HG02884 (cell line): Measurements from ENCODE around the gene DUS2.
"Not testable (repeated sequence)": the region's sequence is repeated elsewhere in the genome, so short reads cannot be mapped to it uniquely, and the experiment has no call there.

ENCODE experiments used
- ATAC-seq: cut with Tn5 transposase; IDR thresholded peaks from one replicate; pipeline ENCODE4 v1.9.1; 2021; ENCODE audit warnings: mild to moderate bottlenecking, moderate library complexity; ENCODE audit not compliant: unreplicated experiment

DUS2 gene

DNA sequence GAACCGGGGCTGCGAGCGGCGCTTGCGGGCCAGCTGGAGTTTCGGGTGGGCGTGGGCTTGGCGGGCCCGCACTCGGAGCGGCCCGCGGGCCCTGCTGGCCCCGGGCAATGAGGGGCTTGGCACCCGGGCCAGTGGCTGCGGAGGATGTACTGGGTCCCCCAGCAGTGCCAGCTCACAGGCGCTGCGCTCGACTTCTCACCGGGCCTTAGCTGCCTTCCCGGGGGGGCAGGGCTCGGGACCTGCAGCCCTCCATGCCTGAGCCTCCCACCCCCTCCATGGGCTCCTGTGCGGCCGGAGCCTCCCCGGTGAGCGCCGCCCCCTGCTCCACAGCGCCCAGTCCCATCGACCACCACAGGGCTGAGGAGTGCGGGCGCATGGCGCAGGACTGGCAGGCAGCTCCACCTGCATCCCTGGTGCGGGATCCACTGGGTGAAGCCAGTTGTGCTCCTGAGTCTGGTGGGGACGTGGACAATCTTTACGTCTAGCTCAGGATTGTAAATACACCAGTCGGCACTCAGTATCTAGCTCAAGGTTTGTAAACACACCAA is 24.8 kb upstream of the DUS2 start:
- ATAC-seq, result not testable (repeated sequence)

DNA sequence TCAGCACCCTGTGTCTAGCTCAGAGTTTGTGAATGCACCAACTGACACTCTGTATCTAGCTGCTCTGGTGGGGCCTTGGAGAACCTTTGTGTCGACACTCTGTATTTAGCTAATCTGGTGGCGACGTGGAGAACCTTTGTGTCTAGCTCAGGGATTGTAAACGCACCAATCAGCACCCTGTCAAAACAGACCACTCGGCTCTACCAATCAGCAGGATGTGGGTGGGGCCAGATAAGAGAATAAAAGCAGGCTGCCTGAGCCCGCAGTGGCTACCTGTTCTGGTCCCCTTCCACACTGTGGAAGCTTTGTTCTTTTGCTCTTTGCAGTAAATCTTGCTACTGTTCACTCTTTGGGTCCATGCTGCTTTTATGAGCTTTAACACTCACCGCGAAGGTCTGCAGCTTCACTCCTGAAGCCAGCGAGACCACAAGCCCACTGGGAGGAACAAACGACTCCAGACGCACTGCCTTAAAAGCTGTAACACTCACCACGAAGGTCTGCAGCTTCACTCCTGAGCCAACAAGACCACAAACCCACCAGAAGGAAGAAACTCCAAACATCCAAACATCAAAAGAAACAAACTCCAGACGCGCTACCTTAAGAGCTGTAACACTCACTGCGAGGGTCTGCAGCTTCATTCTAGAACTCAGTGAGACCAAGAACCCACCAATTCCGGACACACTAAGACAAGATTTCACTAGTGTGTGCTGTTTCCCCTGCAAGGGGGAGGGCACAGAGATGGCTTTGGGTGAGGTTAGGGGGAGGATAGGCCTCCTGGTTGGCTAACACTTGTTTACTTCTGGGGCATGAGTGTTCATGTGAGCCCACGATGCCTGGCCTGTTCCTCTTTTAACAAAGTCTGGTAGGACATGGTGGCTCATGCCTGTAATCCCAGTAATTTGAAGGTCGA is 24.1 kb upstream of the DUS2 start, which contains the start of gene DPEP2:
Gene DPEP2, minus strand, starts transcription at position 706 of the 910 bp plus-strand sequence. CDS start 6,272 bp downstream, outside the sequence.
- ATAC-seq, result not testable (repeated sequence)

DNA sequence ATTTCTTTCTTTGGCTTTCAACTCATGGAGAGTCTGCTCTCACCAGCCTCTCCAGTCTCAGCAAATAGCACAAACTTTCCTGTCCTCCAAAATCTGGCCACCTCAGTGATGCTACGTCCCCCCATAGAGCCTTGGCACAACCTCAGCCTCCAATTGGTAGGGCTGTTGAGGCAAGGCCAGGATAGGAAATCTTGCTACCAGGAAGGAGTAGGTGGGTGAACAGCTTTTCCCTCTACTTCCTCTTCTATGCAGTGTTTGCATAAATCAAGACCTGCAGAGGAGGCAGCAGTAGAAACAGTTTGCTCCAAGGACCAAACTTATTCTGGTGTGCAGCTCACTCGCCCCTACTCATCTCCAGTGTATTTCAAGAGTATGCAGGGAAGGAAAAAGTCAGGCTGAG is 23.1 kb upstream of the DUS2 start:
- ATAC-seq, result no peak

DNA sequence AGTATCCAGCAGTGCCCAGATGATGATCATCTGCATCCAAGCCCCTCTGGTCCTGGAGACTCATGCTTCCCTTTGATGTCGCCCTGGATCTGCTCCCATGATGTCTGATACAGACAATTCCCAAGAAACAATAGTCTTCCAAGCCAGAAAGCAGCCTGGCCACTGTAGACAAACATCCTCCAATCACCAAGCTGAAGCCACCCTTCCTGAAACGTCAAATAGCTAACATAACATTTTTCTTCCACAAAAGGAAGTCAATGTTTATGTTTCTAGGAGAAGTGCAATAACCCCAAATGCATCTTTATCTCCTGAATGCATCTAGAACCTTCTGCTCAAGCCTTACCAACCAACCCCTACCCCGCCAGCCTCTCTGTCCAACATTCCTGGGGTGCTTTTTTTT is 22.6 kb upstream of the DUS2 start:
- no peak for ATAC-seq

DNA sequence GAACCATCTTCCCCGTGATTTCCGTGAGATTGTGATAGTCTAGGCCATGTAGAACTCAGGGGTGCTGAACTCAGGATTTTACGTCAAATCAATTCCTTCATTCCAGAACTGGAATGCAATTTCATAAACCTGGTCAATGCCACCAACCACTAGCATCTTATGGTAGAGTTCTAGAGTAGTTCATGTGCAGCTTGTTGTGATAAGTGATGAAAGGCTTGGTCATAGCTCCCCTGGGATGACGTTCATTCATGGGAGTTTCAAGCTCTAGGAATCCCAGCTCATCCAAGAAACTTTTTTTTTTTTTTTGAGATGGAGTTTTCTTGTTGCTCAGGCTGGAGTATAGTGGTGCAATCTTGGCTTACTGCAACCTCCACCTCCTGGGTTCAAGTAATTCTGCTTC is 20.1 kb upstream of the DUS2 start:
- ATAC-seq, result no peak

DNA sequence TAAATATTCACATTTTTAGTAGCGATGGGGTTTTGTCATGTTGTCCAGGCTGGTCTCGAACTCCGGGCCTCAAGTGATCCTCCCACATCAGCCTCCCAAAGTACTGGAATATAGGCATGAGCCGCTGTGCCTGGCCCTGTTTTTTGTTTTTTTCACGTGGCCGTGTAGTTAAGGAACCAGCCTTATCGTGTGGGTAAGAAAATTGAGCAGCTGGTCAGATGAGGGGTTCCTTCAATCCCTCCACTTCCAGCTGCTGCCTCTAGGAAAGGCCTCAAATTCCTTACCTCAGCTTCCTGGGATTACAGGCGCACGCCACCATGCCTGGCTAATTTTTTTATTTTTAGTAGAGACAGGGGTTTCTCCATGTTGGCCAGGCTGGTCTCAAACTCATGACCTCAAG is 17.9 kb upstream of the DUS2 start:
- ATAC-seq, result no peak

DNA sequence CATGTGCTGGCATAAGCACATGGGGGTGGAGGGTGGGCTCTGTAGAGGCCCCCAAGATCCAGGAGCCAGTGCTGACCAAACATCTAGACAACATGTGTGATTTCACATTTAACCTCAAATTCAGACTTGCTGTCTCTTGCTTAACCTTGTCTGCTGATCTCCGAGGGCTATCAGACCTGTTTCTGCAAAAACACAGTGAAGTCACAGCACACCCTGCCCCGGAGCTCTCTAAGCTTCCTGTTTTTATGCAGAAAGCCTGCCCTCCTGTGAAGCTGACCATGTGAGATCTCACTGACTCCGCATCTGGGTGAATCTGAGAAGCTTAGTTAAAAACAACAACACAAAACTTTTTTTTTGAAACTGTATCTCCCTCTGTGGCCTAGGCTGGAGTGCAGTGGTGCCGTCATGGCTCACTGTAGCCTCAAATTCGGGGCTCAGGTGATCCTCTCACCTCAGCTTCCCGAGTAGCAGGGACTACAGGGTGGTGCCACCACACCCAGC is 17.2 kb upstream of the DUS2 start:
- ATAC-seq, result no peak

DNA sequence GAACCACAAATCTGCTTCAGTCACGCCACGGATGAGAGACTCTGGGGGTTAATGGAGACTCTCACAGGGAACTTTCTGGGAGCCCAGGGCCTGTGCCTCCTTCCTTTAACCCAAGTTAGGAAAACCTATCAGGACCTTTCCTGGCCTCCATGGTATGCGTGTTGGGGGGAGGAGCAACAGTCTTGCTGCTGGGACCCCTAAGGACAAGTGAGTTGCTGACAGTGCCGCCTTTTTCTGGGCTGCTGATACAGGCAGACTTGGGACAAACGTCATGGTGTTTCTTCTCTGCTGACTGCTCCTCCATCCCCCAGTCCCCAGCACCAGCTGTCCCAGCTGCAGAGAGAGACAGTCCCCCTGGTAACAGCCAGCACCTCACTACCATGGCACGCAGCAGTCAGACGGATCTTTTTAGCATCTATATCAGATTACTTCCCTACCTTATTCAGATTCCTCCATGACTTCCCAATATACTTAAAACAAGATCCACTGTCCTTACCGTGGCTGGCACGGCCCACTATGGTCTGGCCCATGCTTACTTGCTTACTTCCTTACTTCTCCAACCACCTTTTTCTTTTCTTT is 13.8 kb upstream of the DUS2 start:
- ATAC-seq, result no peak

DNA sequence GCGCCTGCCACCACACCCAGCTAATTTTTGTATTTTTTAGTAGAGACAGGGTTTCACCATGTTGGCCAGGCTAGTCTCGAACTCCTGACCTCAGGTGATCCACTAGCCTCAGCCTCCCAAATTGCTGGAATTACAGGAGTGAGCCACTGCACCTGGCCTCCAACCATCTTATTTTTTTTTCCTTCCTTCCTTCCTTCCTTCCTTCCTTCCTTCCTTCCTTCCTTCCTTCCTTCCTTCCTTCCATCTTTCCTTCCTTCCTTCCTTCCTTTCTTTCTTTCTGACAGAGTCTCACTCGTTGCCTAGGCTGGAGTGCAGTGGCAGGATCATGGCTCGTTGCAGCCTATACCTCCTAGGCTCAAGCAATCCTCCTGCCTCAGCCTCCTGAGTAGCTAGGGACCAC is 13.2 kb upstream of the DUS2 start:
- ATAC-seq, result not testable (repeated sequence)

DNA sequence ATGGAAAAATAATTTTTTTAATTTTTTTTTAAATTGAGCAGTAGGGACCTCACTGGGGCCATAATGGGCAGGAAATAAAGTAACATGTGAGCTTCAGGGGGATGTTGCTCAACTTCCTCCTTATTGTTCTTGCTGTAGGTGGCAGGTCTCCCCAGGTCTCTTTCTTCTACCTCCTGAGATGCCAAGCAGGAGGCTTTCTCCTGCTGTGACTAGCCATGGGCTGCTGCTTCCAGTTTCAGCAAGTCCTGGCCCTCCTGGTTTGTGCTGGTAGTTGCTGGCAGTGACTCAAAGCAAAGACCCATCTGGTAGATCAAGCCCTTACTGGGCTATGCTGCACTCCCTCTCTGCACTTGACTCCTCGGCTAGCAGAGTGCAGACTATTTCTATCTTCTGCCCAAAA is 9.6 kb upstream of the DUS2 start:
- ATAC-seq, result no peak

DNA sequence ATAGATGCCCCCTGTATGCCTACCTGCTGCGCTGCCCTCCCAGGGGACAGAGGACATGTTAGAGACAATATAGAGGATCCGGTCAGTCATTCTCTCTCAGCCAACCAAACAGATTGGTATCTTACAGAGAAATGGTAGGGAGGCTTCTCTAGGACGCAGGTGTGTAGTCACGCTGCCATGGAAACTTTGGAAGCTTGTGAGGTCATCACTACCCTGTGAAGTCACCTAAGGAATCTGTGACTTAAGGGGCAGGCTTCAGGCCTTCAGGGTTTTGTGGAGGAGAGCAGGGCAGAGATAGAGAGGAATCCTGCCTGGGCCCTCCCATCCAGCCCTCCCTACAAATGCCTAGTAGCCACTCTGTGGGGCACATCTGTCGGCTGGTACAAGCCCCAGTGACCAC is 7.4 kb upstream of the DUS2 start, which contains the start of gene DPEP2NB:
Gene DPEP2NB, minus strand, starts transcription at position 231 of the 400 bp plus-strand sequence. Its CDS starts 141 bp downstream, at position 90.
- no peak for ATAC-seq

DNA sequence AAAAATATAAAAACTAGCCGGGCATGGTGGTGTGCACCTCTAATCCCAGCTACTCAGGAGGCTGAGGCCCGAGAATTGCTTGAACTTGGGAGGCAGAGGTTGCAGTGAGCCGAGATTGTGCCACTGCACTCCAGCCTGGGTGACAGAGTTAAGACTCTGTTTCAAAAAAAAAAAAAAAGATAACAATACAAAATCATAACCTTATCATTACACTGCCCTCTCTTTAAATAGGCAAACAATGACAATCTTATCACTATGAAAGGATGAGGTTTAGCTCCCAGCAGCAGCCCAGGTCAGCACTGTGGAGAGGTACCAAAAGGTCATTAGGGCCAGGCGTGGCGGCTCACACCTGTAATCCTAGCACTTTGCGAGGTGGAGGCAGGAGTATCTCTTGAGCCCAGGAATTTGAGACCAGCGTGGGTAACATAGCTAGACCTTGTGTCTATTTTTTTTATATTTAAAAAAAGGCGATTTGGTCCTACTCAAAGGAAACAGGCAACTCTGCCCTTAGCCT is 3.9 kb upstream of the DUS2 start:
- ATAC-seq, result no peak

DNA sequence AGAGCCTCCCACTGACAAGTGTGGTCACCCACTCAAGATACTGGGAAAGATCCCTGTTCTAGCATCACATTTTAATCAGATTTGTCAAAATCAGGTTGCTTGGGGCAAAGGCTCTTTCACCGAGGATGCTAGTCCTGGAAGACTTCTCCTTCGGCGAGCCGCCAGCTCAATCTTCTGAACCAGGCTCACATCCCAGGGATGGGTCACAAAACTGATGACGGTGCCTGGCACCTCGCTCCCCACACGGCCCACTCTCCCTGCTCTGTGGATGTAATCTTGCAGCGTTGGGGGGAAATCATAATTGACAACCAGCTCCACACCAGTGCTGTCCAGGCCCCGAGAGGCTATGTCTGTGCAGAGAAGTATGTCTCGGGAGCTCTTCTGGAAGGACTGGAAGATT is 1.6 kb upstream of the DUS2 start:
- no peak for ATAC-seq

DNA sequence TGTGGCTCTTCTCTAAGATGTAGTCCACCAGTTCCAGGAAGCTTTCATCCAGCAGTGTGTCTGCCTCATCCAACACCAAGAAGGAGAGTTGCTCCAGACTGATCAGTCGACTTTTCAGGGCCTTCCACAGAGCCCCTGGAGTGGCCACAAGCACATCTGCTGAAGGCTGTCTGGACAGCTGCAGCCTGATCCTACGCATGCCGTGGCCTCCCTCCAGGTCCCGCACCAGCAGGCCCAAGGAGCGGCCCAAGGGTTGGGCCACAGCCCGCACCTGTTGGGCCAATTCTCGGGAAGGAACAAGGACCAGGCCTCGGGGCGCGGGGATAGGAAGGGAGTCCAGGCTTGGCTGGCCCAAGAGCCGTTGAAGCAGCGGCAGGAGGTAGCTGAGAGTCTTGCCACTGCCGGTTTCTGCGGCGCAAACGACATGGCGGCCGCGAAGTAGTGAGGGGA is 781 bp upstream of the DUS2 start:
- no peak for ATAC-seq

DNA sequence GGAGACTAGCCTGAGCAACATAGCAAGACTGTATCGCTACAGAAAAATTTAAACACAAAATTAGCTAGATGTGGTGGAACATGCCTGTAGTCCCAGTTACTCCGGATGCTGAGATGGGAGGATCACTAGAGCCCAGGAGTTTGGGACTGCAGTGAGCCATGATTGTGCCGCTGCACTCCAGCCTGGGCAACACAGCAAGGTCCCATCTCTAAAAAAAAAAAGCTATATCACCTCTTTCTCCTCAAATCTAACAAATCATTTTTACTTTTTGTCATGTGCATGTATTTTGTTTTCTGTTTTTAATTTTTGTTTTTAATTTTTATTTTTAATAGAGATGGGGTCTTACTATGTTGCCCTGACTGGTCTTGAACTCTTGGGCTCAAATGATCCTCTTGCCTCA is 5.9 kb downstream of the DUS2 start:
- no peak for ATAC-seq

DNA sequence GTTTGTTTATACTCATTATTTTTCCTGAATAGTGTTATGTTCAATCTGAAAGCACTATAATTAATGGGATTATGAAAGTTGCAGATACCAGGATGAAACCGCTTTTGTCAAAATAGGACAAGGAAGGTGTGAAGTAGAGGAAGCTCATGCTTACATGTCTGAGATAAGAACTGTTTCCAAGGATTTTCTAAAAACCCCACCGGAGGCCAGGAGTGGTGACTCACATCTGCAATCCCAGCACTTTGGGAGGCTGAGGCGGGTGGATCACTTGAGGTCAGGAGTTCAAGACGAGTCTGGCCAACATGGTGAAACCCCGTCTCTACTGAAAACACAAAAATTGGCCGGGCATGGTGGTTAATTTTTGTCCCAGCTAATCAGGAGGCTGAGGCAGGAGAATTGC is 7.0 kb downstream of the DUS2 start:
- ATAC-seq, result not testable (repeated sequence)

DNA sequence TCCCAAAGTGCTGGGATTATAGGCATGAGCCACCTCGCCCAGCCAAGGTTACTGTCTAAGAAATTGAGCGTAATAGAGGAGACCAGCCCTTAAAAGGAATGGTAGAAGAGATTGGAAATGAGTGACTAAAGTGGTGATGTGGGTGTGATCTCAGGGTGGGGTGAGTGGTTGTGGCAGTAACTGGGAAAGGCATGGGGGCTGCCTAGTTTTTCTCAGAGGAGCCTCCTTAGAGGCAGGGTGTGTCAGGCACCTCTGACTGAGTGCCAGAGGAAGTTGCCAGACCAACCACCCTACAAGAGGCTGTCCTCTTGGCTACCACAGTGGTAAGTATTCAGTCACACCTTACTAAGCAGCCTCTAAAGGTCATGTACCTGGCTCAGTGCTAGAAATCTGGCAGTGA is 8.9 kb downstream of the DUS2 start:
- no peak for ATAC-seq

DNA sequence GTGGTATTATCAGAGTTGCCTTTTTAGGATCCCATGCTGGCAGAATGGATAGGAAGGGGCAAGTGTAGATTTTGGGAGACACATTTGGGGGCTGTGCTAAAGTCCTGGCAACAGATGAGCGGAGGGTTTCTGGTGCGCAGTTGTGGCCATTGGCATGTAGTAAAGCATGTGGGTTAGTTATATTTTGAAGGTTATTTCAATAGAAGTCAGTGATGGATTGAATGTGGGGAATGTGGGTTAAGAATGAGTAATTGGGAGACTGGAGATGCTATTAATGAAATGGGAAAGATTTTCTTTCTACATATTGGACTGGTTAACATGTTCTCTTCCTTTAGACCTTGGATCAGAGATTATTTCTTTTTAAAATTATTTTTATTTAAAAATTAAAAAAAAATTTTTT is 10.0 kb downstream of the DUS2 start:
- no peak for ATAC-seq

DNA sequence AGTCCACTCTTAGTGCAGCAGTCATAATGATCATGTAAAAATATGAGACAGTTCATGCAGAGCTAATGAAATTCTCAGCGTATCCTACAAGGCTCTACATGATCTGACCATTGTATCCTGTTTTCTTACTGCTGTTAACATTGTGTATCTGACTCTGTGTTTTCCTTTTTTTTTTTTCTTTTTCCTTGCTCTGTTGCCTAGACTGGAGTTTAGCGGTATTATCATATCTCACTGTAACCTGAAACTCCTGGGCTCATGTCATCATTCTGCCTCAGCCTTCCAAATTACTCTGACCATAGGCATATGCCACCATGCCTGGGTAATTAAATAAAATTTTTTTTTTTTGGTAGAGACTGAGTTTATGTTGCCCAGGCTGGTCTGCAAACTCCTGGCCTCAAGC is 12.1 kb downstream of the DUS2 start:
- ATAC-seq, result no peak

DNA sequence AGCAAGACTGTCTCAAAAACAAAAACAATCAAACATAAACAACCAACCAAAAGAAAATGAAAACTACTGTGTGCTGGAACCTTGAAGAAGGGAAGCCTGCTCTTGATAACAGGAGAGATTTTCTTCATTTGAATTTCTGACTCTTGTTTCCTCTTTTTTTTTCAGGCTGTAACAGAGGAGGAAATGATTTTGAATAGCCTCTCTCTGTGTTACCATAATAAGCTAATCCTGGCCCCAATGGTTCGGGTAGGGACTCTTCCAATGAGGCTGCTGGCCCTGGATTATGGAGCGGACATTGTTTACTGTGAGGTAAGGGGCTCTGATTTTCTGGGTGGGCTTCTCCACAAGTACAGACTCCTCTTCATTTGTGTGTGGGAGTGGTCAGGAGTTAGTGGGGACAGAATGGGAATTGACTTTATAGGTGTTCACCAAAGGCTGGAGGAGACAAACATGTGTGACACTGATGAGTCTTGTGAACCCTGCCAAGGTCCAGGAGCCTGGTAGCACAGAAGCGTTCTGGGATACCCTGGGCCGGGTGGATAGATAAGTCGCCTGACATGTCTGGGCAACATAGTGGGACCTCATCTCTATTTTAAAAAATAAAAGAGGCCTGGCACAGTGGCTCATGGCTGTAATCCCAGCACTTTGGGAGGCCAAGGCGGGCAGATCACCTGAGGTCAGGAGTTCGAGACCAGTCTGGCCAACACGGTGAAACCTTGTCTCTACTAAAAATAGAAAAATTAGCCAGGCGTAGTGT is 14.9 kb downstream of the DUS2 start:
- ATAC-seq, result no peak
